ENCODE measurements around the gene VARS2.

Gene VARS2

GRCh38 chr6:30931969-30932645, 18.1 kb downstream of the VARS2 start, which contains the start of gene SFTA2:
Gene SFTA2, minus strand, starts transcription at chr6:30932170. Its CDS starts 74 bp downstream, at chr6:30932096.
- no peak for DNase-seq

GRCh38 chr6:30932665-30933365, 18.8 kb downstream of the VARS2 start:
- DNase-seq = no peak

DNA sequence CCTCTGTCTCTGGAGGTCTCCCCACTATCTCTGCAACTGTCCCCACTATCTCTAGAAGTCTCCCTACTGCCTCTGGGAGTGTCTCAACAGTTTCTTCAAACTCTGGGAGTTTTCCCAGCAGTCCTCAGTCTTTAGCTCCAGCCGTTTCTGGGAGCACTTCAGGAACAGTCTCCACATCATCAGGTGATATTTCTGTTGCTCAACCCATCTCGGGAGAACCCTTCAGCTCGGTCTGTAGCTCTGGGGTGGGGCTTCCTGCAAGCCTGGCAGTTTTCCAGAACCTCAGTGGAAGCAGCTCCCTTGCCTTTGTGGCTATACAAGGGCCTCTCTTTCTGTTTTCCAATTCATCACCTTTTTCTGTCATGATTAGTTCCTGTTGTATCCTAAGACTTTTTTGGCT, 21.0 kb downstream of the VARS2 start:
- DNase-seq = no peak

GRCh38 chr6:30937265-30937664, 23.2 kb downstream of the VARS2 start:
- no peak for DNase-seq

DNA sequence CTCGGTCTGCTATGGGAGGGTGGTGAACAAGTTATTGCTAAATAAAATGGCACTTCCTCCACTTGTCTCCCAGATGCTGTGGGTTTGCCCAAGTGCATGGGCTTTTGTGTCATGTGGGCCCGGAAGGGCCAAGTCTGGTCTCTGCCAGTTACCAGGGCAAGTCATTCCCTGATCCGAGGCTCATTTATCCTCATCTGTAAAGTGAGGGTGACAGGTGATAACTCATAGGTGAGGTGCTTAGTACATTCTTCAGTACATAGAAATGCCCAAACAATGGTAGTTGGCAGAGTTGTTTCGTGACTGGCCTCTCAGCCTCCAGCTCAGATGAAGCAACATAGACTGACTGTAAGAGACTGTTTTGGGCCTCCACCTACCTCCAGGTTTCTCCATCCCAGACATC, 24.7 kb downstream of the VARS2 start:
- DNase-seq = no peak

GRCh38 chr6:30939473-30939872, 25.4 kb downstream of the VARS2 start:
- DNase-seq = no peak

DNA sequence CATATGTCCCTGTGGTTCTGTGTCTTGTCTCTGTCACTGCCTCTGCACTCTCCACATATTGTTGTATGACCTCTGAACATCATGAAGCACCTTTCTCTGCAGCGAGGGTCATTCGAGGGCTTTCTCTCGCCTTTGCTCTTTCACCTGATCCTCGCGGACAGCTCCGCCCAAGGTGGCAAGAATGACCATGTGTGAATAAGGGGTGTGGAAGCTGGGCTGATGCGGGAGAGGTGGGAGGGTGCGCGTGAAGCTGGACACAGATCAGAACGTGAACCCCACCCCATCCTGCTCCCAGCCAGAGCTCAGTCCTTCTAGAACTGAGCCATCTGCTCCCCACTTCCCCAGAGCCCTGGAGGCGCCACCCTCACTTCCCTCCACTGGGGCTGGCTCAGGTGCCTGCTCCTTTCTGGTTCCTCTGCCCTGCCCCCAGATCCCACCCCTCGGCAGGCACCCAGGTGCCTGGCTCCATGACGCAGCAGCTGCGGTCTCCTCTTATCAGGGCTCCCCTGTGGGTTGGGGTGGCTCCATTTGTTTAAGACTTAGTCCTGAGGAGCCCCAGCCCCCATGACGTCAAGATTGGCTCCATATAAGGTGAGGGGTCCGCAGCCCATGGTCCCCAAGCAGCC, 26.4 kb downstream of the VARS2 start, which contains the start of gene MUCL3:
Gene MUCL3, plus strand, starts transcription at position 613 of the 626 bp plus-strand sequence. CDS start 27 bp downstream, outside the sequence.
- DNase-seq = no peak

DNA sequence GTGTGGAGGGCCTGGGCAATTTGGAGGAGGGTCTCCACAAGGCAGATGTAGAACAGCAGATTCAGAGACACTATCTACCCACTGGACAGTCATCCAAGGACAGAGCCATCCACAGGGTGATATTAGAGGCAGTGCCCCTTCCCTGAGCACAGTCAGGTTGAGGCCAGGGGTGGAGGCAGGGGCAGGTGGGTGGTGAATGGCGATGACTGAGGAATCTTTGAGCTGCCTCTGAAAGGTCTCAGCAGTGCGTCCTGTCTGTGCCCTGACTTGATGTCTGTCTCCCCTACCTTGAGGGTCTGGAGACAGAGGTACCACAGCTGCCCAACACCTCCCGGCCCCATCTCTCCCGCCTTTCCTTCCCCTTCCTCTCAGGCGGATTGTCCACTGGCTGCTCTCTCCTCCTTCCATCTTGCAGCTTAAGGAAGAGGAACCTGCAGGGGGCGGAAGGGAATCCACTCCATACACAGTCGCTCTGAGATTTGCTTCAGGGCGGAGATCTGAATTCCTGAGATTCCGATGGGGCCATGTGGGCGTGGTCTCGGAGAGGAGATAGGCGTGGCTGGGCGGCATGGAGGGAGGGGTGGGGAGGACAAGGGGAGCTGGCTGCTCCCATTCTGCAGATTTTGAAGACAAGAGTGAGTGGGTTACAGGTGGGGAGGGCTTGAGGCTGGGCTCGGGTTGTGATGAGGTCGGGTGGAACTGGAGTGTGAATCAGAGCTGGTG, 28.5 kb downstream of the VARS2 start:
- DNase-seq = no peak

GRCh38 chr6:30944051-30944450, 30.0 kb downstream of the VARS2 start:
- DNase-seq = no peak

DNA sequence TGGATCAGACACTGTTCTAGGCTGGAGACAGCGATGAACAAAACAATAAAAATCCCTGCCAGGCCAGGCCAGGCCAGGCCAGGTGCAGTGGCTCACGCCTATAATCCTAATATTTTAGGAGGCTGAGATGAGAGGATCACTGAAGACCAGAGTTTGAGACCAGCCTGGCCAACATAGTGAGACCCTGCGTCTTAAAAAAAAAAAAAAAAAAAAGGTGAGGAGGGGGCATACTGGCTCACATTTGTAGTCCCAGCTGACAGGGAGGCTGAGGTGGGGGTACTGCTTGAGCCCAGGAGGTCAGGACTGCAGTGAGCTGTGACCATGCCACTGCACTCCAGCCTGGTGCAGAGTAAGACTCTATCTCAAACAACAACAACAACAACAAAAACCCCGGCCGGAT, 31.2 kb downstream of the VARS2 start:
- DNase-seq = no peak

- no peak for DNase-seq
Measured at GRCh38 chr6:30947231-30947630, 33.2 kb downstream of the VARS2 start.

GRCh38 chr6:30948811-30949210, 34.8 kb downstream of the VARS2 start:
- no peak for DNase-seq

- no peak for DNase-seq
Measured at GRCh38 chr6:30951907-30952469, 38.0 kb downstream of the VARS2 start.

DNA sequence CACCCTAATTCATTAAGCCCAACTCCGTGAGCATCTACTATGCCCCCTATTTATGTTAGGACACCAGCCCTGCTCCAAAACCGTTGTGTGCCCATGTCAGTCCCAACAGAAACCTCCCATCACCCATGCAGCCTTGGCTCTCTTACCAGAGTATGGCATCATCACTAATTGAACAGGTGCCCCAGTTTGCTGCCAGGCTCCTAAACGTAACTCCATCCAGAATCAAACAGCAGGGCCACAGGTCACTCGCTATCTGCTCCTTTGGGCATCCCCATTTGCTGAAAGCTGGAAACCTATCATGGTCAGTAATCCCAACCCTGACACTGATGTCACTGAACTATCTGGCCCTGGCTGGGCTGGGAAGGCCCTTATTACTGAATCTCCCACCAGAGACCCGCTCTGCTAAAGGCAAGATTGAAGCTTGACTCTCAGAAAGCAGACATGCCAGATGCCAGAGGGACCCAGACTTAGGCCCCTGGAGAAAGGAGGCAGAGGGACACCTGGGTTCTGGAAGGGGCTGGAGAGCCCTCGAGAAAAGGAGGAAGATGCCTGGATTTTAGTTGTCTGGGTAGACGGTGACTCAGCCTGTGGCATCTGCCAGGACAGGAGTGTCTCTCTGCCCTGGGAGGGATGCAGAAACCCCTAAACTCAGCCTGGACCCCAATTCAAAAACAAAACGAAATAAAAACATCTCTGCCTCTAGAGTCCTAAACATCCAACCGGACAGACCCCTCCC, 40.8 kb downstream of the VARS2 start:
- no peak for DNase-seq

GRCh38 chr6:30955367-30956042, 41.5 kb downstream of the VARS2 start:
- DNase-seq = no peak

DNA sequence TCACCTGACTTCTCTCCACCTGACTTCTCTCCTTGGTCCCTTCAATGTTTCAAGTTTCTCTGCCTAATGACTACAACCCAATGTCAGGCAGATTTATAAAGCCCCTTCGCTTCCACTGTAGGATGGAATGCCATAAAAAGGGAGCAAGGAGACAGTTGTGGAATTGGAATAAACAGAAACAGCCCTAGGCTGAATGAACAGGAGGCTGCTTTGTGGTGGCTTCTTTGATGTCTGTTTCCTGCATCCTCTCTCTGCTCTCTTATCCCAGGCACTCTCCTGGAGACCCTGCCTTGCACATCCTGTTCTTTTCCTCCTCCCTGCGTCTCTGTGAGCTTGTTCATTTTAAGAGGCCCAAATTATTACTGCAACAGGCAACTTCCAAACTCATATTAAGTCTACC, 43.7 kb downstream of the VARS2 start:
- DNase-seq = no peak

- DNase-seq = no peak
Measured at GRCh38 chr6:30960907-30961673, 47.1 kb downstream of the VARS2 start.

GRCh38 chr6:30962716-30963115, 48.7 kb downstream of the VARS2 start:
- DNase-seq = no peak

DNA sequence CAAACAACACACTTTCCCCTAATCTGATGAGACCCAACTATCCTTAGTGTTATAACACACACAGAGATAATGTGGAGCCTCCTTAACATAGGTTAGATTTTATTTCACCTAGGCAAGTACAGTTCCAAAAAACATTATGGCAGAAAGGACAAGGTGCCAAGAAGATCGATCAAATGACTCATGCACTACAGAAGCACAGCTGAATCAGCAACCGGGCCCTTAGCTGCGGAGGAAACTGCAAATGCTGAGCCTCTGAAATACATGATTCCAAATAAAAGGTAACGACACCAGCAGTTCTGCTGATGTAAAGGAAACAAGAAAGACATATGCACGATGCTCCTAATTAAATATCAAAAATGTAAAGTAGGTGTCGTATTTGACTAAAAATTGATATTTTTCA, 49.6 kb downstream of the VARS2 start:
- no peak for DNase-seq

GRCh38 chr6:30964075-30964474, 50.0 kb downstream of the VARS2 start:
- no peak for DNase-seq

DNA sequence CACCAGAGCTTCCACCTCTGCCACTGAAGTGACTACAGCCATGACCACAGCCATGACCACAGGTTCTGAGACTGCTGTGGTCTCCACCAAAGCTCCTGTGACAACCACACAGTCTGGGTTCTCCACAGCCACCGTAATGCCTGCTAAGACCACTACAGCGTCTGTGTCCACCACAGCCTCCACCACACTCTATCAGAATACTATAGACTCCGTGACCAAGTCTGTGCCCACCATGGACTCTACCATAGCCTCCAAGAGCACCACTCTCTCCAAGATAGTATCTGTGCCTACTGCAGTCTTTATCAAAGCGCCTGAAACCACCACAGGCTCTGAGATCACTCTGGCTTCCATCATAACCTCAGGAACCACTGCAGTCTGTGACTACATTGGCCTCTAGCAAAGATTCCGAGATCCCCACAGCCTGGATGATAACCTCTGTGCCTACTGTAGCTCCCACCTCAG, 51.1 kb downstream of the VARS2 start:
- no peak for DNase-seq

Data from SHP77 (cell line).